Hepatocyte (in vitro differentiated cells): ENCODE data around the gene ROR2.

Experiments
- CTCF ChIP-seq: fragments of 200-600 bp; sonication (generic); IDR thresholded peaks from 2 replicates; pipeline ENCODE4 v1.5.1; 2016; ENCODE audit warnings: antibody characterized with exemption, mild to moderate bottlenecking; ENCODE audit not compliant: poor library complexity
- EZH2 ChIP-seq: fragments of 200-600 bp; sonication (generic); IDR thresholded peaks from 2 replicates; pipeline ENCODE4 v1.6.1; 2016; ENCODE audit warnings: antibody characterized with exemption, mild to moderate bottlenecking, borderline replicate concordance
- EZH2phosphoT487 ChIP-seq: fragments of 200-600 bp; sonication (generic); IDR thresholded peaks from one replicate; pipeline ENCODE4 v1.6.1; 2018; ENCODE audit warnings: antibody characterized with exemption, mild to moderate bottlenecking, low read depth, moderate library complexity; ENCODE audit not compliant: unreplicated experiment, severe bottlenecking

- TF ChIP-seq CTCF (no peak), EZH2 (no peak), EZH2phosphoT487 (no peak)
Measured at GRCh38 chr9:91697201-91697600, 252.8 kb downstream of the ROR2 start.
